ENCODE results near the gene ELF4. TPM values are rescaled to one million over a fixed set of nuclear protein-coding genes. Genes with fewer than 3 reads are reported as not detected.

Gene ELF4
- polyA plus RNA-seq, 1 donor from 2014 or later, result not detected

GRCh38 chrX:130047416-130047815 lies 62.9 kb downstream of the ELF4 start:
- TF ChIP-seq SMC3 (conservative IDR thresholded peaks at IDR 0.05; ENCODE audit: poor library complexity) (no peak), POLR2AphosphoS5 (IDR thresholded peaks at IDR 0.05) (no peak), CTCF (IDR thresholded peaks at IDR 0.05; ENCODE audit: poor library complexity, severe bottlenecking) (no peak), MXI1 (conservative IDR thresholded peaks at IDR 0.05; ENCODE audit: poor library complexity, severe bottlenecking) (no peak), RAD21 (conservative IDR thresholded peaks at IDR 0.05) (no peak), EP300 (conservative IDR thresholded peaks at IDR 0.05; ENCODE audit: poor library complexity, severe bottlenecking) (no peak), REST (IDR thresholded peaks at IDR 0.05; ENCODE audit: borderline replicate concordance) (no peak), EZH2 (IDR thresholded peaks at IDR 0.05; ENCODE audit: borderline replicate concordance, insufficient read depth, low read length, poor library complexity, severe bottlenecking) (no peak), TAF1 (IDR thresholded peaks at IDR 0.05; ENCODE audit: low read depth) (no peak)

DNA sequence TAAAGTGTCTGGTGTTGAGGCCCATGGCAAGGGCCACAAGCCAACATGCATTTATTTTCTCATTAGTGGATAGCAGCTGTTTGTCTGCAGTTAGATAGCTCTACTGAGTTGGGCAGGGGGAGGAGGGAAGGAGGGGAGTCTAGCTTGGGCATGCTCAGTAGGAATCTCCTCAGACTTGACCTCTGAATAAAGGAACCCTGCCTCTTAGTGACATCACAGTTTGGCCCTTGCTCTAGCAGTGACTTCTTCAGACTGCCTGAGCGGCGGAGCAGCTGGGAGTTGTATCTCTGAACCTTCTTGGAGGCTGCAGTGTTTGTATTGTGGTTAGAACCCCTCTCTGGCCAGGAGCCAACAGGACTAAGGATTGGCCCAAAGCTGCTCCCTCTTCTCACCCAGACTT lies 70.5 kb downstream of the ELF4 start:
- TF ChIP-seq TAF1 (IDR thresholded peaks at IDR 0.05; ENCODE audit: low read depth) (no peak), EP300 (conservative IDR thresholded peaks at IDR 0.05; ENCODE audit: poor library complexity, severe bottlenecking) (no peak), SMC3 (conservative IDR thresholded peaks at IDR 0.05; ENCODE audit: poor library complexity) (no peak), RAD21 (conservative IDR thresholded peaks at IDR 0.05) (no peak), CTCF (IDR thresholded peaks at IDR 0.05; ENCODE audit: poor library complexity, severe bottlenecking) (no peak), REST (IDR thresholded peaks at IDR 0.05; ENCODE audit: borderline replicate concordance) (no peak), POLR2AphosphoS5 (IDR thresholded peaks at IDR 0.05) (no peak), EZH2 (IDR thresholded peaks at IDR 0.05; ENCODE audit: borderline replicate concordance, insufficient read depth, low read length, poor library complexity, severe bottlenecking) (no peak), MXI1 (conservative IDR thresholded peaks at IDR 0.05; ENCODE audit: poor library complexity, severe bottlenecking) (no peak)
- Histone ChIP-seq H3K36me3 (ENCODE audit: insufficient read depth, low read length) (no peaks in the 10 kb centered on the region), H3K9me2 (ENCODE audit: insufficient read depth, low read length) (no peaks in the 10 kb centered on the region), H3K9ac (ENCODE audit: low read length) (no peak overlapping the region), H3F3A (ENCODE audit: insufficient read depth, low read length, poor library complexity, severe bottlenecking) (no peaks in the 10 kb centered on the region), H3K4me2 (ENCODE audit: low read length) (no peak overlapping the region), H2AFZ (ENCODE audit: low read depth, low read length) (no peak overlapping the region), H3K79me2 (replicated peaks; ENCODE audit: insufficient read depth, low read length) (no peaks in the 10 kb centered on the region), H3K27me3 (ENCODE audit: insufficient read depth, low read depth, low read length) (no peaks in the 10 kb centered on the region), H3K9me3 (ENCODE audit: low read length) (no peaks in the 10 kb centered on the region), H3K4me3 (ENCODE audit: low read length) (no peak overlapping the region), H4K20me1 (ENCODE audit: insufficient read depth) (no peaks in the 10 kb centered on the region), H3K27ac (ENCODE audit: low read length) (no peak overlapping the region)

More at GRCh38 chrX:130047416-130047815, 62.9 kb downstream of the ELF4 start:
- no peaks in the 10 kb centered on the region for H3K9me3 ChIP-seq (ENCODE audit: low read length)
- no peaks in the 10 kb centered on the region for H3K79me2 ChIP-seq (replicated peaks; ENCODE audit: insufficient read depth, low read length)
- H3K9me2 ChIP-seq (ENCODE audit: insufficient read depth, low read length), result no peaks in the 10 kb centered on the region
- H2AFZ ChIP-seq (ENCODE audit: low read depth, low read length), result no peak overlapping the region
- no peaks in the 10 kb centered on the region for H4K20me1 ChIP-seq (ENCODE audit: insufficient read depth)
- no peak overlapping the region for H3K9ac ChIP-seq (ENCODE audit: low read length)
- H3K4me3 ChIP-seq (ENCODE audit: low read length), result no peak overlapping the region
- no peaks in the 10 kb centered on the region for H3K27me3 ChIP-seq (ENCODE audit: insufficient read depth, low read depth, low read length)
- no peak overlapping the region for H3K27ac ChIP-seq (ENCODE audit: low read length)
- H3F3A ChIP-seq (ENCODE audit: insufficient read depth, low read length, poor library complexity, severe bottlenecking), result no peaks in the 10 kb centered on the region
- no peak overlapping the region for H3K4me2 ChIP-seq (ENCODE audit: low read length)
- H3K36me3 ChIP-seq (ENCODE audit: insufficient read depth, low read length), result no peaks in the 10 kb centered on the region

Data from neural cell (in vitro differentiated cells).